Spinal cord (tissue), 4 donors: ENCODE measurements around the gene MTUS2. TPM values are rescaled to one million over a fixed set of nuclear protein-coding genes. Genes with fewer than 3 reads are reported as not detected.

Experiments used
- polyA plus RNA-seq, 2 donors: library from polyadenylated mRNA; unstranded; fragments of 120-200 nt; gene quantifications; one replicate each; pipeline ENCODE4 v1.2.1, GENCODE V29; 2013; ENCODE audit not compliant: insufficient read length in 2 of 2
- small RNA-seq: library from RNA; depleted of rRNA; stranded (forward); fragments of <200 nt; gene quantifications from one replicate; pipeline ENCODE3, GENCODE V24; 2014; ENCODE audit warnings: low replicate concordance
- total RNA-seq, 2 donors: library from RNA; depleted of rRNA in 1 of 2; stranded (reverse); fragments of 120-200 nt in 1 of 2; fragments of >200 nt in 1 of 2; gene quantifications; one replicate each; pipeline versions ENCODE4 v1.2.3 to v1.2.4, GENCODE V29; 2013 to 2014

MTUS2 gene
- total and polyA plus RNA-seq, 4 donors = 4.6 to 12.5 (median 10.1) TPM

Small RNA genes within 50 kb of the gene (small RNA-seq; reads per million reads assigned to genes)
- gene AL359741.1 = not detected

Other genes starting within 250 kb of the MTUS2 start
- gene POMP, start 161.2 kb upstream of the MTUS2 start, total RNA-seq = 10 to 100 TPM; 67.5 to 74.9 TPM
- gene POMP, start 161.2 kb upstream of the MTUS2 start, polyA plus RNA-seq = 100 to 1,000 TPM in 1 of 2 donors, 10 to 100 TPM in 1; 94.1 to 104 TPM
- 1 to 10 TPM; 7.8 to 8.5 TPM for gene SLC46A3, start 101.4 kb upstream of the MTUS2 start, total RNA-seq
- 1 to 10 TPM; 4.9 to 7.0 TPM for gene SLC46A3, start 101.4 kb upstream of the MTUS2 start, polyA plus RNA-seq